T-helper 2 cell treated with Interferon-gamma antibody and Interleukin-4, amounts not matched to agents 5 μg/mL and 100 μg/mL, for 36 hours (primary cell): ENCODE measurements around the gene CNOT6.

Experiments
- DNase-seq: peaks from one replicate; pipeline ENCODE4 v3.0.0; 2021; ENCODE audit warnings: low spot score
- H3K27ac Mint-ChIP-seq: one replicate; pipeline ENCODE4 v1.8.0; 2021; ENCODE audit warnings: mild to moderate bottlenecking, mixed read lengths
- H3K27me3 Mint-ChIP-seq: one replicate; pipeline ENCODE4 v1.8.0; 2021; ENCODE audit warnings: low read depth, mixed read lengths
- H3K36me3 Mint-ChIP-seq: one replicate; pipeline ENCODE4 v1.8.0; 2021; ENCODE audit warnings: low read depth, mixed read lengths
- H3K4me1 Mint-ChIP-seq: one replicate; pipeline ENCODE4 v1.8.0; 2021; ENCODE audit warnings: low read depth, mixed read lengths
- H3K4me3 Mint-ChIP-seq: one replicate; pipeline ENCODE4 v1.8.0; 2022; ENCODE audit warnings: mild to moderate bottlenecking, moderate library complexity, mixed read lengths
- H3K9me3 Mint-ChIP-seq: one replicate; pipeline ENCODE4 v1.8.0; 2021; ENCODE audit warnings: mixed read lengths

CNOT6 gene

GRCh38 chr5:180609386-180609785 lies 115.2 kb downstream of the CNOT6 start:
- Mint-ChIP-seq H3K4me3 (no peak overlapping the region), H3K27ac (no peak overlapping the region), H3K4me1 (peaks cover 5% of the 10 kb centered on the region), H3K9me3 (no peaks in the 10 kb centered on the region), H3K36me3 (no peaks in the 10 kb centered on the region), H3K27me3 (no peaks in the 10 kb centered on the region)
- no peak for DNase-seq

- peaks cover 5% of the 10 kb centered on the region for H3K4me1 Mint-ChIP-seq
- H3K36me3 Mint-ChIP-seq, result no peaks in the 10 kb centered on the region
- DNase-seq, result no peak
- H3K4me3 Mint-ChIP-seq, result no peak overlapping the region
- H3K27me3 Mint-ChIP-seq, result no peaks in the 10 kb centered on the region
- H3K27ac Mint-ChIP-seq, result no peak overlapping the region
- no peaks in the 10 kb centered on the region for H3K9me3 Mint-ChIP-seq
Observed at GRCh38 chr5:180609817-180610550, 115.8 kb downstream of the CNOT6 start.

GRCh38 chr5:180611140-180611850 lies 117.1 kb downstream of the CNOT6 start:
- Mint-ChIP-seq H3K9me3 (no peaks in the 10 kb centered on the region), H3K27me3 (no peaks in the 10 kb centered on the region), H3K4me3 (no peak overlapping the region), H3K36me3 (no peaks in the 10 kb centered on the region), H3K27ac (no peak overlapping the region), H3K4me1 (peaks cover 5% of the 10 kb centered on the region)
- no peak for DNase-seq

GRCh38 chr5:180612683-180613082 lies 118.5 kb downstream of the CNOT6 start:
- no peak for DNase-seq
- Mint-ChIP-seq H3K36me3 (no peaks in the 10 kb centered on the region), H3K27me3 (no peaks in the 10 kb centered on the region), H3K27ac (no peak overlapping the region), H3K9me3 (no peaks in the 10 kb centered on the region), H3K4me3 (no peak overlapping the region), H3K4me1 (peaks cover 5% of the 10 kb centered on the region)

- no peak for DNase-seq
- H3K4me3 Mint-ChIP-seq, result no peak overlapping the region
- H3K4me1 Mint-ChIP-seq, result peaks cover under 1% of the 10 kb centered on the region
- H3K27me3 Mint-ChIP-seq, result no peaks in the 10 kb centered on the region
- no peaks in the 10 kb centered on the region for H3K36me3 Mint-ChIP-seq
- no peak overlapping the region for H3K27ac Mint-ChIP-seq
- H3K9me3 Mint-ChIP-seq, result no peaks in the 10 kb centered on the region
Observed at GRCh38 chr5:180613188-180613813, 119.1 kb downstream of the CNOT6 start.

- no peak for DNase-seq
- H3K36me3 Mint-ChIP-seq, result no peaks in the 10 kb centered on the region
- H3K9me3 Mint-ChIP-seq, result no peaks in the 10 kb centered on the region
Observed at GRCh38 chr5:180613814-180614188, 119.6 kb downstream of the CNOT6 start.

GRCh38 chr5:180618487-180618828 lies 124.3 kb downstream of the CNOT6 start:
- DNase-seq, result no peak
- Mint-ChIP-seq H3K36me3 (no peaks in the 10 kb centered on the region), H3K4me1 (no peaks in the 10 kb centered on the region), H3K4me3 (no peak overlapping the region), H3K27me3 (no peaks in the 10 kb centered on the region), H3K27ac (no peak overlapping the region), H3K9me3 (no peaks in the 10 kb centered on the region)

More at GRCh38 chr5:180613814-180614188, 119.6 kb downstream of the CNOT6 start:
- Mint-ChIP-seq H3K4me3 (no peak overlapping the region), H3K27ac (no peak overlapping the region), H3K4me1 (no peaks in the 10 kb centered on the region), H3K27me3 (no peaks in the 10 kb centered on the region)

- Mint-ChIP-seq H3K36me3 (no peaks in the 10 kb centered on the region), H3K27me3 (no peaks in the 10 kb centered on the region), H3K9me3 (no peaks in the 10 kb centered on the region), H3K4me1 (peaks cover 3% of the 10 kb centered on the region), H3K27ac (no peak overlapping the region), H3K4me3 (no peak overlapping the region)
- DNase-seq, result peak; percentile 39
Observed at GRCh38 chr5:180618829-180619562, 124.8 kb downstream of the CNOT6 start.

- Mint-ChIP-seq H3K9me3 (no peaks in the 10 kb centered on the region), H3K27ac (no peak overlapping the region), H3K4me3 (no peak overlapping the region), H3K27me3 (no peaks in the 10 kb centered on the region), H3K36me3 (no peaks in the 10 kb centered on the region), H3K4me1 (peaks cover 3% of the 10 kb centered on the region)
- DNase-seq, result no peak
Observed at GRCh38 chr5:180619563-180619915, 125.4 kb downstream of the CNOT6 start.

GRCh38 chr5:180620014-180620413 lies 125.8 kb downstream of the CNOT6 start:
- peaks cover 3% of the 10 kb centered on the region for H3K4me1 Mint-ChIP-seq
- DNase-seq, result no peak
- no peak overlapping the region for H3K27ac Mint-ChIP-seq
- H3K4me3 Mint-ChIP-seq, result no peak overlapping the region
- H3K9me3 Mint-ChIP-seq, result no peaks in the 10 kb centered on the region
- H3K36me3 Mint-ChIP-seq, result no peaks in the 10 kb centered on the region
- no peaks in the 10 kb centered on the region for H3K27me3 Mint-ChIP-seq

GRCh38 chr5:180621311-180621710 lies 127.1 kb downstream of the CNOT6 start:
- no peak for DNase-seq
- Mint-ChIP-seq H3K36me3 (no peaks in the 10 kb centered on the region), H3K9me3 (no peaks in the 10 kb centered on the region), H3K4me1 (peaks cover 3% of the 10 kb centered on the region), H3K27ac (no peak overlapping the region), H3K27me3 (no peaks in the 10 kb centered on the region), H3K4me3 (no peak overlapping the region)

- no peaks in the 10 kb centered on the region for H3K27me3 Mint-ChIP-seq
- DNase-seq, result no peak
- H3K4me3 Mint-ChIP-seq, result no peak overlapping the region
- no peaks in the 10 kb centered on the region for H3K9me3 Mint-ChIP-seq
- H3K27ac Mint-ChIP-seq, result no peak overlapping the region
- H3K4me1 Mint-ChIP-seq, result peaks cover 3% of the 10 kb centered on the region
- H3K36me3 Mint-ChIP-seq, result no peaks in the 10 kb centered on the region
Observed at GRCh38 chr5:180622910-180623309, 128.7 kb downstream of the CNOT6 start.

- no peaks in the 10 kb centered on the region for H3K36me3 Mint-ChIP-seq
- DNase-seq, result no peak
- H3K9me3 Mint-ChIP-seq, result no peaks in the 10 kb centered on the region
- H3K27ac Mint-ChIP-seq, result no peak overlapping the region
- no peaks in the 10 kb centered on the region for H3K27me3 Mint-ChIP-seq
- no peak overlapping the region for H3K4me3 Mint-ChIP-seq
- peaks cover 3% of the 10 kb centered on the region for H3K4me1 Mint-ChIP-seq
Observed at GRCh38 chr5:180623411-180623834, 129.2 kb downstream of the CNOT6 start.

- H3K4me3 Mint-ChIP-seq, result no peak overlapping the region
- no peaks in the 10 kb centered on the region for H3K36me3 Mint-ChIP-seq
- no peak for DNase-seq
- H3K9me3 Mint-ChIP-seq, result no peaks in the 10 kb centered on the region
- no peak overlapping the region for H3K27ac Mint-ChIP-seq
- peaks cover 3% of the 10 kb centered on the region for H3K4me1 Mint-ChIP-seq
- H3K27me3 Mint-ChIP-seq, result no peaks in the 10 kb centered on the region
Observed at GRCh38 chr5:180623844-180624243, 129.7 kb downstream of the CNOT6 start.
